Retinal pigment epithelial cell (primary cell): ENCODE measurements around the gene GPR21.
A peak's percentile ranks its signal among the peaks of the same experiment; 100 is the strongest.

Experiments
- DNase-seq: peaks from one replicate; pipeline ENCODE4 v3.0.0-alpha.2; 2010; ENCODE audit warnings: low read depth
- H3K4me3 ChIP-seq: 2 replicates; pipeline ENCODE4 v1.5.1; 2011; ENCODE audit warnings: mild to moderate bottlenecking, low read length, control low read depth, moderate library complexity
- TF ChIP-seq, protein P1 (sequence below): conservative IDR thresholded peaks from 2 replicates; pipeline ENCODE4 v1.5.1; 2011; ENCODE audit warnings: low read depth, low read length, control low read depth, inconsistent platforms

The GPR21 gene

DNA sequence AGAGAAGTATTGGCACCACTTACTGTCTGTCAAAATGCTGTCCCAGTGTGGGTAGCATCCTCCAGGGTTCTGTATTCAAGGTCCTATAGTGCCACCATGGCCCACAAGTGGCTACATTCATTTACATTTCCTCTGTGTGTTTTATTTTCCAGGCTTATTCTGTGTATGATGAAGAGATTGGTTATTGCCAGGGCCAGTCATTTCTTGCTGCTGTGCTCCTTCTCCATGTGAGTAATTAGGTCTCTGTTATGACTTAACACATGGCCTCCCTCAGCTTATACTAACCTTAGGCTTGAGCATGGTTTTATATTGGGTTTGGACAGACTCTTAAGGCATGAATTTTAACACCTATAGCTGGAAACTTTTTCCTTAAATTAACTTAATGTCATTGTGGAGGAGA, 36.7 kb downstream of the GPR21 start:
- no peak for DNase-seq
- no peak overlapping the region for H3K4me3 ChIP-seq
- TF ChIP-seq, protein P1, sequence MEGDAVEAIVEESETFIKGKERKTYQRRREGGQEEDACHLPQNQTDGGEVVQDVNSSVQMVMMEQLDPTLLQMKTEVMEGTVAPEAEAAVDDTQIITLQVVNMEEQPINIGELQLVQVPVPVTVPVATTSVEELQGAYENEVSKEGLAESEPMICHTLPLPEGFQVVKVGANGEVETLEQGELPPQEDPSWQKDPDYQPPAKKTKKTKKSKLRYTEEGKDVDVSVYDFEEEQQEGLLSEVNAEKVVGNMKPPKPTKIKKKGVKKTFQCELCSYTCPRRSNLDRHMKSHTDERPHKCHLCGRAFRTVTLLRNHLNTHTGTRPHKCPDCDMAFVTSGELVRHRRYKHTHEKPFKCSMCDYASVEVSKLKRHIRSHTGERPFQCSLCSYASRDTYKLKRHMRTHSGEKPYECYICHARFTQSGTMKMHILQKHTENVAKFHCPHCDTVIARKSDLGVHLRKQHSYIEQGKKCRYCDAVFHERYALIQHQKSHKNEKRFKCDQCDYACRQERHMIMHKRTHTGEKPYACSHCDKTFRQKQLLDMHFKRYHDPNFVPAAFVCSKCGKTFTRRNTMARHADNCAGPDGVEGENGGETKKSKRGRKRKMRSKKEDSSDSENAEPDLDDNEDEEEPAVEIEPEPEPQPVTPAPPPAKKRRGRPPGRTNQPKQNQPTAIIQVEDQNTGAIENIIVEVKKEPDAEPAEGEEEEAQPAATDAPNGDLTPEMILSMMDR = no peak

DNA sequence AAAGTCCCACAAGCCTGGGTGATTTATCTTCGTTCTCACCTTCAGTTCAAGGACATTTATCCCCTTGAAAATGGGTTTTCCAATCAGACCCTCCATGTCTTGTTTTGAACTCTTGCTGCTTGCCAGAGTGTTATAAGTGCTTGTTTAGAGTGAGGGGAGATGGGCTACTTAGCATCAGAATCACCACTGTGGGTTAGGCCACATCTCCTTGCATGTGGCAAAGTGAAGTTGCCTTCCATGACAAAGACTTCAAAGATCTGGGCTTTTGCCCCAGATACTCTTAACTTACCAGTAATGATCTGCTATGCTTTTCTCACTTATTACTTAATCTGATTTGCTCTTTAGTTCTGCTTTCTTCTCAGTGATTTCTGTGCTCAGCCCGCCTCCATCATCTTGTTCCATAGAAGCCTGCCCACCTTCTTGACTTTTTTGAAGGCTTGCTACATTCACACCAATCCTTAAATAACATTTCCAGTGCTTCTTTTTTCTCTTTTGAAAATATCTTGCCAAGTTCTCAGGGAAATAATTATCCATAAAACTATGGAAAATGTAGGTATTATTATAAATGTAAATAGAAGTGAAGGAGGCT, 39.0 kb downstream of the GPR21 start:
- H3K4me3 ChIP-seq = no peak overlapping the region
- TF ChIP-seq, protein P1 = no peak
- DNase-seq = no peak

DNA sequence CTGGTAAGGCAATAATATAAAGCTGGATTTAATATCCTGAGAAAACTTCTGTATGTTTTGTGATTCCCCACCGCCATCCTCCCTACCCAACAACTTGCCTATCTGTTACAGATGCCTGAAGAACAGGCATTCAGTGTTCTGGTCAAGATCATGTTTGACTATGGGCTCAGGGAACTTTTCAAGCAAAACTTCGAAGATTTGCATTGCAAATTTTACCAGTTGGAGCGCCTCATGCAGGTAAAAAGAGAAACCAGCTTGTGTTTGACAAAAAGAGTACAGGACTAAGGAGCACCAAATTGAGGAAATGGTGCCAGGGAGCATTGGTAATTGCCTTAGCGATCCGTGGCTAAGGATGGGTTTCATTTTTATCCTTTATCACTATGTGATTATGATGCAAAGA, 40.0 kb downstream of the GPR21 start:
- no peak overlapping the region for H3K4me3 ChIP-seq
- TF ChIP-seq, protein P1 = no peak
- no peak for DNase-seq

DNA sequence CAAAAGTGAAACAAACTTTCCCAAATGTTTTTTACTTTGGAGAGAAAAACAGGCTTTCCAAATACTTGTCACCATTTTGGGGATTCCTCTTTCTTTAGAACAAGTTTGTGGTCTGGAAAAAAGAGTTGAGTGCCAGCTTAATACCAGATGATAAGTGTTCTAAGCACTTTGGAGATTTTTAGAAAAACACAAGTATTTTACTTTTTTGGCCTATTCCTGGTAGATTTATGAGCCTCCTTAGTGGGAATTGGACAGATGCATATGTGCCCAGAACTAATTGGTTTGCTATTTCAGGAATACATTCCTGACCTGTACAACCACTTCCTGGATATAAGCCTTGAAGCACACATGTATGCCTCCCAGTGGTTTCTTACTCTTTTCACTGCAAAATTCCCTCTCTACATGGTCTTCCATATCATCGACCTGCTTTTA, 40.5 kb downstream of the GPR21 start:
- TF ChIP-seq, protein P1 = peak; percentile 14
- no peak overlapping the region for H3K4me3 ChIP-seq
- no peak for DNase-seq

DNA sequence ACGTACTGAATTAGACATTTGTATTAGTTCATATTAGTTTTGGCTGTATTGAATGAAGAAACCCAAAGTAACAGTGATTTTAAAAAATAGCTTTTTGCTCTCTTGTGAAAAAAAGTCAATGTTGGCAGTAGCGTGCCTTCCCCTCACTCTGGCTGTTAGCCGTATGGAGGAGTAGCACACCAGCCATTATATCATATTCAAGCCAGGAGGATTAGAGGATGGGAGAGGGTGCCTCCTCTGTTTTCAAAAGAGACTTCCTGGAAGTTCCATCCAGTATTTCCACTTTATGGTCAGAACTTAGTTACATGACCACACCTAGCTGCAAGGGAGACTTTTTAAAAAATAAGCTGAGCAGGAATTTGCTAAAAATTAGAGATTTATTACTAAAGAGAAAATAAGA, 41.2 kb downstream of the GPR21 start:
- no peak overlapping the region for H3K4me3 ChIP-seq
- TF ChIP-seq, protein P1 = no peak
- no peak for DNase-seq

DNA sequence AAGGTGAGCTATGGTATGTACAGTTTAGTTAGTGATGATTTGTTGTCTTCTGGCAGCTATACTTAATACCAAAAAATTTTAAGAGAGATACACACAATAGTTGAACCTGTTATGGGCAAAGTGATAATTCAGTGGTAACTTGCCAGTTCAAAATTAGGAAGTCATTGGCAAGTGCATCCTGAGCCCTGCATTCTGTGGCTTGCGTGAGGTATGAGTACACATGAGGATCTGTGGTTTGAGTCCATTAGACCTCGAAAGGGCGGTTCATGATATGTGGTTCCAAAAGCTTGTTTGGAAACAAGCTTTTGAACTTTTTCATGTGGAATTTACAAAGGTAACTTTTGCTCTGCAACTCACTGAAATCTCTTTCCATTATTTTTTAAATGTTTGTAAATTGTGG, 47.0 kb downstream of the GPR21 start:
- no peak overlapping the region for H3K4me3 ChIP-seq
- DNase-seq = no peak
- TF ChIP-seq, protein P1 = no peak

DNA sequence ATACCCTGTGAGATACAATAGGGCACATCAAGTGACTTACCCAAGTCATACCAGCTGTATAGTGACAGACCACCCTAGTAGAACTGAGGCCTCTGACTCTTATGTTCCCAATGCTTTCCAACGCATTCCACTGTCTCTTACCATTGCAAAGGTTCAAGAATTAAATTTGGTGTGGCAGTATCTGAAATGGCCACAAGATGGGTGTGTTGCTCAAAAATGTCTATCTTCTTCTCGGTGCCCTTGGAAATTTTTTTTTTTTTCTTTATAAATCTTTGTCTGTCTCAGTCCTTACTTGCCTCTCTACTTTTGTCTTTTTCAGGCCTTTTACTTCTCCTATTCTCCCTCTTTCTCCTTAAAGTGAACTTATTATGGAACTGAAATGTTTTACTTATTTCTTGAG, 48.4 kb downstream of the GPR21 start:
- no peak for DNase-seq
- no peak overlapping the region for H3K4me3 ChIP-seq
- TF ChIP-seq, protein P1 = peak; percentile 68
